ENCODE data around the gene PPP6R3.

Gene PPP6R3

GRCh38 chr11:68552542-68552941, 92.0 kb downstream of the PPP6R3 start:
- DNase-seq (ENCODE audit: low read depth in 2 of 2) = no peak

GRCh38 chr11:68560216-68560615, 99.7 kb downstream of the PPP6R3 start:
- no peak for DNase-seq (ENCODE audit: low read depth in 2 of 2)

- DNase-seq (ENCODE audit: low read depth in 2 of 2) = no peak
These were observed 102.9 kb downstream of the PPP6R3 start for GRCh38 chr11:68563454-68563853.

GRCh38 chr11:68564261-68564660, 103.7 kb downstream of the PPP6R3 start:
- DNase-seq (ENCODE audit: low read depth in 2 of 2) = no peak

- no peak for DNase-seq (ENCODE audit: low read depth in 2 of 2)
These were observed 105.2 kb downstream of the PPP6R3 start for GRCh38 chr11:68565768-68566167.

- no peak for DNase-seq (ENCODE audit: low read depth in 2 of 2)
These were observed 107.0 kb downstream of the PPP6R3 start for GRCh38 chr11:68567553-68567952.

GRCh38 chr11:68569357-68569756, 108.8 kb downstream of the PPP6R3 start:
- DNase-seq (ENCODE audit: low read depth in 2 of 2) = no peak

GRCh38 chr11:68570691-68571090, 110.1 kb downstream of the PPP6R3 start:
- no peak for DNase-seq (ENCODE audit: low read depth in 2 of 2)

GRCh38 chr11:68574308-68574707, 113.8 kb downstream of the PPP6R3 start:
- no peak for DNase-seq (ENCODE audit: low read depth in 2 of 2)

- no peak for DNase-seq (ENCODE audit: low read depth in 2 of 2)
These were observed 114.6 kb downstream of the PPP6R3 start for GRCh38 chr11:68575025-68575665.

- no peak for DNase-seq (ENCODE audit: low read depth in 2 of 2)
These were observed 118.9 kb downstream of the PPP6R3 start for GRCh38 chr11:68579455-68579854.

GRCh38 chr11:68581439-68581838, 120.9 kb downstream of the PPP6R3 start:
- DNase-seq (ENCODE audit: low read depth in 2 of 2) = no peak

GRCh38 chr11:68581901-68582300, 121.3 kb downstream of the PPP6R3 start:
- DNase-seq (ENCODE audit: low read depth in 2 of 2) = no peak

GRCh38 chr11:68582416-68583040, 122.0 kb downstream of the PPP6R3 start:
- no peak for DNase-seq (ENCODE audit: low read depth in 2 of 2)

GRCh38 chr11:68583041-68583446, 122.5 kb downstream of the PPP6R3 start:
- no peak for DNase-seq (ENCODE audit: low read depth in 2 of 2)

- DNase-seq (ENCODE audit: low read depth in 2 of 2) = peak; percentile 43 to 46
These were observed 123.5 kb downstream of the PPP6R3 start for GRCh38 chr11:68584097-68584496.

GRCh38 chr11:68584991-68585524, 124.5 kb downstream of the PPP6R3 start:
- no peak for DNase-seq (ENCODE audit: low read depth in 2 of 2)

- no peak for DNase-seq (ENCODE audit: low read depth in 2 of 2)
These were observed 129.1 kb downstream of the PPP6R3 start for GRCh38 chr11:68589547-68590216.

GRCh38 chr11:68591719-68592118, 131.2 kb downstream of the PPP6R3 start:
- no peak for DNase-seq (ENCODE audit: low read depth in 2 of 2)

GRCh38 chr11:68593441-68593840, 132.9 kb downstream of the PPP6R3 start:
- no peak for DNase-seq (ENCODE audit: low read depth in 2 of 2)

GRCh38 chr11:68594123-68594522, 133.6 kb downstream of the PPP6R3 start:
- no peak for DNase-seq (ENCODE audit: low read depth in 2 of 2)

- DNase-seq (ENCODE audit: low read depth in 2 of 2) = no peak
These were observed 135.7 kb downstream of the PPP6R3 start for GRCh38 chr11:68596231-68596630.

Measured in activated CD4-positive, alpha-beta T cell treated with anti-CD3 and anti-CD28 coated beads for 24 hours (primary cell).